Subcutaneous abdominal adipose tissue (tissue), 5 donors: ENCODE measurements around the gene ATG3.
"Not testable (repeated sequence)": the region's sequence is repeated elsewhere in the genome, so short reads cannot be mapped to it uniquely, and the experiment has no call there.

Source experiments
- H3K27ac ChIP-seq: one replicate; pipeline ENCODE4 v1.7.0; 2013; ENCODE audit warnings: low read depth, mild to moderate bottlenecking, inconsistent platforms, low read length, moderate library complexity
- H3K27me3 ChIP-seq, 5 donors: one replicate each; pipeline ENCODE4 v1.7.0; 2013; ENCODE audit warnings: low read length in 5 of 5, inconsistent platforms in 1 of 5; ENCODE audit not compliant: control insufficient read depth in 5 of 5, insufficient read depth in 4 of 5
- H3K36me3 ChIP-seq, 5 donors: one replicate each; pipeline ENCODE4 v1.7.0; 2013; ENCODE audit warnings: low read length in 5 of 5; ENCODE audit not compliant: control insufficient read depth in 5 of 5, insufficient read depth in 5 of 5
- H3K4me1 ChIP-seq, 5 donors: one replicate each; pipeline ENCODE4 v1.7.0; 2013; ENCODE audit warnings: low read length in 5 of 5, mild to moderate bottlenecking in 3 of 5, moderate library complexity in 1 of 5; ENCODE audit not compliant: control insufficient read depth in 5 of 5, insufficient read depth in 5 of 5
- H3K4me3 ChIP-seq, 5 donors: one replicate each; pipeline ENCODE4 v1.7.0; 2013; ENCODE audit warnings: low read length in 5 of 5, low read depth in 1 of 5
- H3K9ac ChIP-seq, 5 donors: one replicate each; pipeline ENCODE4 v1.7.0; 2013; ENCODE audit warnings: low read length in 5 of 5, mild to moderate bottlenecking in 4 of 5, moderate library complexity in 3 of 5
- H3K9me3 ChIP-seq, 5 donors: one replicate each; pipeline ENCODE4 v1.7.0; 2013; ENCODE audit warnings: low read length in 5 of 5; ENCODE audit not compliant: control insufficient read depth in 5 of 5
- donor health status: healthy.
- donor health status: healthy.
- donor health status: healthy.
- donor health status: healthy.
- donor health status: healthy.

The ATG3 gene

GRCh38 chr3:112564940-112565305, 3.2 kb upstream of the ATG3 start:
- Histone ChIP-seq H3K4me3 (no peak overlapping the region), H3K27ac (no peak overlapping the region), H3K9me3 (no peaks in the 10 kb centered on the region), H3K36me3 (peaks cover 8 to 17% (median 15%) of the 10 kb centered on the region in 5 donors), H3K27me3 (no peaks in the 10 kb centered on the region), H3K9ac (no peak overlapping the region), H3K4me1 (peaks cover 8 to 33% (median 20%) of the 10 kb centered on the region in 5 donors)

- H3K36me3 ChIP-seq: peaks cover 4 to 12% (median 10%) of the 10 kb centered on the region in 5 donors
- H3K4me1 ChIP-seq: peaks cover 13 to 39% (median 26%) of the 10 kb centered on the region in 5 donors
- H3K9ac ChIP-seq, H3K4me3 ChIP-seq, H3K27me3 ChIP-seq, H3K9me3 ChIP-seq, H3K27ac ChIP-seq: not testable (repeated sequence)
Measured at GRCh38 chr3:112564247-112564939, 2.6 kb upstream of the ATG3 start.

GRCh38 chr3:112561484-112561733, 353 bp downstream of the ATG3 start:
- peaks cover 0 to 3% (median 0%) of the 10 kb centered on the region in 5 donors for H3K36me3 ChIP-seq
- H3K4me3 ChIP-seq: peak overlapping the region; percentile 88 to 100 (median 95)
- H3K9me3 ChIP-seq: no peaks in the 10 kb centered on the region
- peak overlapping the region; percentile 83 to 96 (median 93) for H3K9ac ChIP-seq
- peak overlapping the region; percentile 97 for H3K27ac ChIP-seq
- no peaks in the 10 kb centered on the region for H3K27me3 ChIP-seq
- peaks cover 13 to 45% (median 27%) of the 10 kb centered on the region in 5 donors for H3K4me1 ChIP-seq

GRCh38 chr3:112560721-112561483, 860 bp downstream of the ATG3 start:
- H3K9me3 ChIP-seq: no peaks in the 10 kb centered on the region
- H3K9ac ChIP-seq: peak overlapping the region; percentile 83 to 96 (median 93)
- peaks cover 13 to 45% (median 27%) of the 10 kb centered on the region in 5 donors for H3K4me1 ChIP-seq

GRCh38 chr3:112560307-112560706, 1.5 kb downstream of the ATG3 start:
- Histone ChIP-seq H3K9me3 (no peaks in the 10 kb centered on the region), H3K27ac (peak overlapping the region; percentile 97), H3K36me3 (peaks cover 0 to 3% (median 0%) of the 10 kb centered on the region in 5 donors), H3K4me3 (peak overlapping the region; percentile 88 to 100 (median 93)), H3K27me3 (no peaks in the 10 kb centered on the region), H3K9ac (peak overlapping the region in 4 of 5 donors; percentile 83 to 96 (median 94)), H3K4me1 (peaks cover 13 to 42% (median 30%) of the 10 kb centered on the region in 5 donors)

More at GRCh38 chr3:112560721-112561483, 860 bp downstream of the ATG3 start:
- peak overlapping the region; percentile 88 to 100 (median 93) for H3K4me3 ChIP-seq
- no peaks in the 10 kb centered on the region for H3K27me3 ChIP-seq
- peak overlapping the region; percentile 97 for H3K27ac ChIP-seq
- H3K36me3 ChIP-seq: peaks cover 0 to 3% (median 0%) of the 10 kb centered on the region in 5 donors

- Histone ChIP-seq H3K4me3 (no peak overlapping the region), H3K27me3 (no peaks in the 10 kb centered on the region), H3K27ac (no peak overlapping the region), H3K36me3 (no peaks in the 10 kb centered on the region), H3K9ac (no peak overlapping the region), H3K9me3 (no peaks in the 10 kb centered on the region), H3K4me1 (peaks cover 13 to 43% (median 27%) of the 10 kb centered on the region in 5 donors)
Measured at GRCh38 chr3:112557976-112558375, 3.8 kb downstream of the ATG3 start.

GRCh38 chr3:112555535-112556170, 6.1 kb downstream of the ATG3 start:
- no peaks in the 10 kb centered on the region for H3K9me3 ChIP-seq
- no peak overlapping the region for H3K4me3 ChIP-seq
- no peaks in the 10 kb centered on the region for H3K36me3 ChIP-seq
- H3K27me3 ChIP-seq: no peaks in the 10 kb centered on the region
- H3K27ac ChIP-seq: no peak overlapping the region
- peaks cover 7 to 35% (median 26%) of the 10 kb centered on the region in 5 donors for H3K4me1 ChIP-seq
- H3K9ac ChIP-seq: no peak overlapping the region

GRCh38 chr3:112550859-112551258, 10.9 kb downstream of the ATG3 start:
- Histone ChIP-seq H3K27me3 (no peaks in the 10 kb centered on the region), H3K9ac (no peak overlapping the region), H3K9me3 (no peaks in the 10 kb centered on the region), H3K27ac (no peak overlapping the region), H3K4me1 (peaks cover 0 to 20% (median 13%) of the 10 kb centered on the region in 5 donors), H3K36me3 (peaks cover 16 to 29% (median 22%) of the 10 kb centered on the region in 5 donors), H3K4me3 (no peak overlapping the region)

GRCh38 chr3:112546216-112546759, 15.5 kb downstream of the ATG3 start:
- no peaks in the 10 kb centered on the region for H3K9me3 ChIP-seq
- no peak overlapping the region for H3K4me3 ChIP-seq
- H3K4me1 ChIP-seq: peaks cover 0 to 11% (median 5%) of the 10 kb centered on the region in 5 donors
- no peak overlapping the region for H3K9ac ChIP-seq
- peaks cover 26 to 43% (median 35%) of the 10 kb centered on the region in 5 donors for H3K36me3 ChIP-seq
- no peaks in the 10 kb centered on the region for H3K27me3 ChIP-seq
- H3K27ac ChIP-seq: no peak overlapping the region
